A673 (cell line): ENCODE data around the gene SH3RF2.

ENCODE experiments used
- EZH2 ChIP-seq: fragments of 200-600 bp; sonication (generic); IDR thresholded peaks from 2 replicates; pipeline ENCODE4 v1.6.1; 2017; ENCODE audit warnings: borderline replicate concordance, low read depth, mild to moderate bottlenecking, mixed read lengths, antibody characterized with exemption, low read length; ENCODE audit not compliant: poor library complexity, severe bottlenecking
- TF ChIP-seq, protein P1 (sequence below): fragments of 300-800, 200-600 bp; sonication (generic); conservative IDR thresholded peaks from 2 replicates; pipeline ENCODE4 v1.5.1; 2017; ENCODE audit warnings: low read depth, mild to moderate bottlenecking, antibody characterized with exemption, low read length, moderate library complexity, mixed read lengths

- TF ChIP-seq, protein P1, sequence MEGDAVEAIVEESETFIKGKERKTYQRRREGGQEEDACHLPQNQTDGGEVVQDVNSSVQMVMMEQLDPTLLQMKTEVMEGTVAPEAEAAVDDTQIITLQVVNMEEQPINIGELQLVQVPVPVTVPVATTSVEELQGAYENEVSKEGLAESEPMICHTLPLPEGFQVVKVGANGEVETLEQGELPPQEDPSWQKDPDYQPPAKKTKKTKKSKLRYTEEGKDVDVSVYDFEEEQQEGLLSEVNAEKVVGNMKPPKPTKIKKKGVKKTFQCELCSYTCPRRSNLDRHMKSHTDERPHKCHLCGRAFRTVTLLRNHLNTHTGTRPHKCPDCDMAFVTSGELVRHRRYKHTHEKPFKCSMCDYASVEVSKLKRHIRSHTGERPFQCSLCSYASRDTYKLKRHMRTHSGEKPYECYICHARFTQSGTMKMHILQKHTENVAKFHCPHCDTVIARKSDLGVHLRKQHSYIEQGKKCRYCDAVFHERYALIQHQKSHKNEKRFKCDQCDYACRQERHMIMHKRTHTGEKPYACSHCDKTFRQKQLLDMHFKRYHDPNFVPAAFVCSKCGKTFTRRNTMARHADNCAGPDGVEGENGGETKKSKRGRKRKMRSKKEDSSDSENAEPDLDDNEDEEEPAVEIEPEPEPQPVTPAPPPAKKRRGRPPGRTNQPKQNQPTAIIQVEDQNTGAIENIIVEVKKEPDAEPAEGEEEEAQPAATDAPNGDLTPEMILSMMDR = no peak
- no peak for TF ChIP-seq EZH2
Observed at GRCh38 chr5:145925803-145926202, 10.6 kb upstream of the SH3RF2 start.
